Tongue (tissue), 2 donors: ENCODE measurements around the gene KIF20B. TPM values are rescaled to one million over a fixed set of nuclear protein-coding genes. Genes with fewer than 3 reads are reported as not detected.
"Not testable (repeated sequence)": the region's sequence is repeated elsewhere in the genome, so short reads cannot be mapped to it uniquely, and the experiment has no call there.

ENCODE experiments used
- DNase-seq: peaks from one replicate; pipeline ENCODE4 v3.0.0-alpha.2; 2015
- total RNA-seq: library from RNA; depleted of rRNA; stranded (reverse); fragments of >200 nt; gene quantifications from one replicate; pipeline ENCODE4 v1.2.3, GENCODE V29; 2014

The KIF20B gene
- total RNA-seq, 1 donor from 2014 or later = 10.9 TPM

DNA sequence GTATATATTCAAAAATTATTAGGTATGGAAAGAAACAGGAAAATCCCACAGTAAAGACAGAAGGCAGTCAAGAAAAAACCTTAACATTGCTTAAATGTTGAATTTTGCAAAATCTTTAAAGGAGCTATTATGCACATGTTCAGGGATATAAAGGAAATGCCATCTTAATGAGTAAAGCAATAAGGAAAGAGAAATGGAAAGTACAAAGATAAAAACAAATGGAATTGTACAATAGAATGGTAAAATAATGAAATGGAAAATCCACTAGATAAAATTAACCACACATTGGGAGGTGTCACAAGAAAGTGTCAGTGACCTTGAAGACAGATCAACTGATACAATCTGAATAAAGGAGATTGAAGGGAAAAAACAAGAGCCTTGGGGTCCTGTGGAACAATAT, 82.0 kb downstream of the KIF20B start:
- no peak for DNase-seq

- DNase-seq = no peak
These were observed 83.7 kb downstream of the KIF20B start for GRCh38 chr10:89785095-89785494.

DNA sequence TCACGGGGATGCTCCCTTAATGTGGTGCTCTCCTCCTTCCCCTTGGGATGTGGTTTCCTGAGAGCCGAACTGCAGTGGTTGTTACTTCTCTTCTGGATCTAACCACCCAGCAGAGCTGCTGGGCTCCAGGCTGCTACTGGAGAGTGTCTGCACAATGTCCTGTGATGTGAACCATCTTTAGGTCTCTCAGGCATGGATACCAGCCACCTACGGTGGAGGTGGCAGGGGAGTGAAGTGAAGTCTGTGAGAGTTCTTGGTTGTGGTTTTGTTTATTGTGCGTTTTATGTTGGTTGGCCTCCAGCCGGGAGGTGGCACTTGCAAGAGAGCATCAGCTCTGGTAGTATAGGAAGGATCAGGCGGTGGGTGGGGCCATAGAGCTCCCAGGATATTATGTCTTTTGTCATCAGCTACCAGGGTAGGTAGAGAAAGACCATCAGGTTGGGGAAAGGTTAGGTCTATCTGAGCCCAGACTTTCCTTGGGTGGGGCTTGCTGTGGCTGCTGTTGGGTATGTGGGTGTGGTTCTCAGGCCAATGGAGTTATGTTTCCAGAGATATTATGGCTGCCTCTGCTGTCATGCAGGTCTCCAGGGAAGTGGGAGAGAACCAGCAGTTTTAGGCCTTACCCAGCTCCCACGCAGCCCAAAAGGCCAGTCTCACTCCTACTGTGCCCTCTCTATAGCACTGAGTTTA, 87.9 kb downstream of the KIF20B start:
- DNase-seq = no peak

- DNase-seq = no peak
These were observed 90.8 kb downstream of the KIF20B start for GRCh38 chr10:89792187-89792586.

DNA sequence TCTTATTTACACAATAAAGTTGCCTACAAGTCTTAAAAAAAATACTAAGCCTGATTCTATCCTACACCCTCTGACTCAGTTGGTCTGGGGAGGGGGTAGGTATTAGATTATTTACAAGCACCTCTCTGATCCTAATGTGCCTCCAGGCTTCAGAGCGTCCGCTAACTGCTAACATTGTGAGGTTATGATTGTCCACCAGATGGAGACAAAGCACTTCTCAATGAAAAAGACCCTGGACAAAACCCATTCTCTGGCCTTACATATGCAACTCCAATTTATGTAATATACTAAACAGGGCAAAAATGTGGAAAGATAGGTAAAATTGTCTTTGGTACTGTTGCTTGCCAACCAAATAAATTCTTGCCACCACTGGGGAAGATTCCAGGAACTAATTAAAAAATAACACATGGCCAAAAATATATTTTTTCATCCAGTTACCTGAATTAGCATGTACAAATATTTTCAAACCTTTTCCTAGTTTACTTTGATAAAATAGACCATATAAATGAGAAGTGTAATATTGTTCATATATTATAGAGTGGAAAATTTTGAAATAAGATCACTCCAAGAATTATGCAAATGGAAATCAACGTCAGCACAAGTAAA, 92.4 kb downstream of the KIF20B start:
- peak; percentile 91 for DNase-seq

- no peak for DNase-seq
These were observed 94.5 kb downstream of the KIF20B start for GRCh38 chr10:89795840-89796239.

- DNase-seq = no peak
These were observed 96.7 kb downstream of the KIF20B start for GRCh38 chr10:89798092-89798491.

DNA sequence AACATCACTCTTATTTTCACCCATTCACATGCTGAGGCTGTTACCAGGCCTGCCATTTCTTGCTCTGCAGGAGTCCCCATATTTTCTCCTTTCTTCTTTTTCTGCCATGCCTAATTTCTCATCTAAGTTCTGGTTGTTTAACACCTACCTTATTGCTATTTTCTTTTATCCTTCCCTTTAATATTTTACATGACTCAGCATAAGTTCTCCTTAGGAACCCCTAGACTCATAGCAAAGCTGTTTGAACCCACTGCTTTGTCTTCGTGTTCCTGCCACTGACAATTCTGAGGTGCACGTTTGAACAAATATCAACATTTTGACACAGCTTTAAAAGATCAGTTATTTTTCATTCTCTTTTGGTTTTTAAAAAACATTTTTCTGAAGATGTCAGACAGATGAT, 98.2 kb downstream of the KIF20B start:
- DNase-seq = no peak

GRCh38 chr10:89805599-89806013, 104.2 kb downstream of the KIF20B start:
- DNase-seq = no peak

DNA sequence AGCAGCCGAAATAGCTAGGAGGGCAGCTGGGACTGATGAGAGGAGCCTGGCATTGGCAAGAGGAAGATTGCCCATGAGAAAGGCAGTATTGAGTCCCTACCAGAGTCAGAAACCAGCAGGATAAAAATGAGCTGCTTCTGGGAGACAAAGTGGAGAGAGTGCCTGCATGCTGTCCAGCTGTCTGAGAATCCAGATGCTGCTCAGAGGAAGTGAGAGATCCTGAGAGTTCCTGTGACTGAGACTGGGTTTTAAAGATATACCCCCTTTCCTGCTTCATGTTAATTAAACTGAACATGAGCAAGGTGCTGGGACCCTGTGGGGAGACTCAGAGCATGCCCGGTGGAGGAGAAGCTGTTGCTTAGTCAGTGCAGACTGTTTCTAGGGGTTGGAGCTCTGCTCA, 107.5 kb downstream of the KIF20B start:
- DNase-seq = peak; percentile 60

- DNase-seq = peak; percentile 75
These were observed 108.4 kb downstream of the KIF20B start for GRCh38 chr10:89809766-89810165.

DNA sequence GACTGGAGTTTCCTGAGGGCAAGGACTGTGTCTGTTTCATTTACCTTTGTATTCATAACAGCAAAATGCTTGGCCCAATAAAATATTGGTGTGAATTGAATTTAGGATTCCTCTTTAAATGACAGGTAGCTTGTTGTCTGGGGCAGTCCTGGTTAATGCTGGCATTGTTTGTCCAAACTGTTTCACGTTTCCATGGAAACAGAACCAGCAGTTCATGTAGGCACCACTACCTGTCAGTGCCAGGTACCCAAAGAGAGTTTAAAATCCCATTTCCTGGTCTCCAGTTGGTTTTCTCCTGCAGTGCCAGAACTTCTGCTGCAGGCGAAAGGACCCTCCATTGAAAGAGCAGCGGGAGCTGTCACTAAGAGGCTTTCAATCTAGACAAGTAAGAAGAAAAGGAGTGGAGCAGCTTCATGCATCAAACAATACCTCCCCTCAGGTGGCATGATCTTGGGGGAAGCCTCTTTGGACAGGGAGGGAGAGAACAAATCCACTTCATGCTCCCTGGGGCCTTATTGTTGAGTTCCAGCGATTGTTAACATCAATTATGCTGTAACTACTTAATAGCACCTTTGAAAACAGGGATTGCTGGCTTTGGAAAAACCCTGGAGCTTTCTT, 109.6 kb downstream of the KIF20B start:
- no peak for DNase-seq

DNA sequence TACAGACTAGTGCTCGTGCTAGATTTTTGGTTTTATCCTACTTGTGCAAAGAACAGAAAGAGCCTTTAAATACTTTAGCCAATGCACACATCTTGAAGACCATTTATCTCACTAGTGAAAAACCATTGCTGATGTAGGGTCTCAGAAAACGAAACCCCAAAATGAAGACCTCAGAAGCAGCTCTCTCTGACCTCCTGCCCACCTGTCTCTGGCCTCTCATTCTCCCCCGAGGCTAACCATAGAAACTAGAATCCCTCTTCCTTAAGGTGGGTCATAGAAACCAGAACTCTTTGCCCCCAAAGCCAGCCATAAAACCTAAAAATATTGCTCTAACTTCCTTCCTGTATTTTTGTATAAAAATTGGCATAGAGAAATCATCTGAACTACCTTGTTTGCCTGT, 112.2 kb downstream of the KIF20B start:
- no peak for DNase-seq

DNA sequence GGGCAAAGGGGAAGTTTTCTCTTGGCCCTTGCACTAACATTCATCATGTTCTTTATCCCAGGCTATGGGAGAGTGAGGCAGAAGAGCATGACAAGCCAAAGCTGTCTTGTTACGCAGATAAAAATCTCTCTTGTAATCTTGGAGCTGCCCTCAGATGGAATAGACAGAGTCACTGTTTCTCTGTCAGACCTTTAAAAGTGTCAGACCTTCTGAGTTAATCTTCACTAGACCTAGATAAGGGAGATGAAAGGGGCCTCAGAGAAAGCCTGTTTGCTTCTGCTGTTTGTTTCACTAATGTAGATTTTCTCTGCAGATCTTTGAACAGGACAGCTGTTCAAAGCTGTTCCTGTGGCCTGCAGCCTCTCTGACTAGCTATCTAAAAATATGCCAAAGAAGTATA, 112.9 kb downstream of the KIF20B start:
- no peak for DNase-seq

- DNase-seq = no peak
These were observed 113.9 kb downstream of the KIF20B start for GRCh38 chr10:89815049-89815853.

- not testable (repeated sequence) for DNase-seq
These were observed 117.6 kb downstream of the KIF20B start for GRCh38 chr10:89819008-89819407.

Other genes starting within 250 kb of the KIF20B start
- gene SLC16A12, start 166.0 kb upstream of the KIF20B start, total RNA-seq = 3.1 TPM
- 27.3 TPM for gene PANK1, start 56.3 kb upstream of the KIF20B start, total RNA-seq